ENCODE results near the gene MED9. TPM values are rescaled to one million over a fixed set of nuclear protein-coding genes. Genes with fewer than 3 reads are reported as not detected.

MED9 gene
- total and polyA plus RNA-seq, 2 donors (not counting 1 experiment from before 2014, with no cell fraction given), result 10.5 to 11.7 TPM

- TF ChIP-seq, protein P1, sequence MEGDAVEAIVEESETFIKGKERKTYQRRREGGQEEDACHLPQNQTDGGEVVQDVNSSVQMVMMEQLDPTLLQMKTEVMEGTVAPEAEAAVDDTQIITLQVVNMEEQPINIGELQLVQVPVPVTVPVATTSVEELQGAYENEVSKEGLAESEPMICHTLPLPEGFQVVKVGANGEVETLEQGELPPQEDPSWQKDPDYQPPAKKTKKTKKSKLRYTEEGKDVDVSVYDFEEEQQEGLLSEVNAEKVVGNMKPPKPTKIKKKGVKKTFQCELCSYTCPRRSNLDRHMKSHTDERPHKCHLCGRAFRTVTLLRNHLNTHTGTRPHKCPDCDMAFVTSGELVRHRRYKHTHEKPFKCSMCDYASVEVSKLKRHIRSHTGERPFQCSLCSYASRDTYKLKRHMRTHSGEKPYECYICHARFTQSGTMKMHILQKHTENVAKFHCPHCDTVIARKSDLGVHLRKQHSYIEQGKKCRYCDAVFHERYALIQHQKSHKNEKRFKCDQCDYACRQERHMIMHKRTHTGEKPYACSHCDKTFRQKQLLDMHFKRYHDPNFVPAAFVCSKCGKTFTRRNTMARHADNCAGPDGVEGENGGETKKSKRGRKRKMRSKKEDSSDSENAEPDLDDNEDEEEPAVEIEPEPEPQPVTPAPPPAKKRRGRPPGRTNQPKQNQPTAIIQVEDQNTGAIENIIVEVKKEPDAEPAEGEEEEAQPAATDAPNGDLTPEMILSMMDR (conservative IDR thresholded peaks at IDR 0.05 in 1 of 2, IDR thresholded peaks at IDR 0.05 in 1 of 2; ENCODE audit: low read depth in 1 of 2, low read length in 2 of 2), result no peak
- no peak for TF ChIP-seq EZH2 (IDR thresholded peaks at IDR 0.05; ENCODE audit: low read length, missing control alignments)
- no peak overlapping the region for H3K9ac ChIP-seq (ENCODE audit: insufficient read depth, low read length)
- H3K27me3 ChIP-seq (ENCODE audit: control insufficient read depth, insufficient read depth, low read length), result no peaks in the 10 kb centered on the region
- no peaks in the 10 kb centered on the region for H3K9me3 ChIP-seq (ENCODE audit: control insufficient read depth, insufficient read depth, low read depth, low read length)
- H3K4me1 ChIP-seq (ENCODE audit: control insufficient read depth, extremely low read depth, insufficient read depth, low read length), result peaks cover 4% of the 10 kb centered on the region
- peak; percentile 38 to 94 for DNase-seq (ENCODE audit: low read depth in 2 of 2)
- no peaks in the 10 kb centered on the region for H4K20me1 ChIP-seq (ENCODE audit: control insufficient read depth, extremely low read depth, insufficient read depth, low read length)
- no peaks in the 10 kb centered on the region for H3K36me3 ChIP-seq (ENCODE audit: control insufficient read depth, insufficient read depth, low read length)
- no peak overlapping the region for H3K27ac ChIP-seq (ENCODE audit: insufficient read depth, low read length)
- no peak overlapping the region for H3K4me2 ChIP-seq (ENCODE audit: extremely low read depth, insufficient read depth, low read length)
- no peaks in the 10 kb centered on the region for H3K79me2 ChIP-seq (ENCODE audit: control insufficient read depth, insufficient read depth, low read length)
- H3K4me3 ChIP-seq (replicated peaks in 1 of 4; ENCODE audit: control extremely low read depth in 1 of 4, insufficient read depth in 1 of 4, low read depth in 3 of 4, low read length in 4 of 4), result no peak overlapping the region
- no peak overlapping the region for H2AFZ ChIP-seq (ENCODE audit: low read length)
Measured at GRCh38 chr17:17514993-17515933, 38.5 kb downstream of the MED9 start.

GRCh38 chr17:17515934-17516930, 39.4 kb downstream of the MED9 start:
- Histone ChIP-seq H3K27me3 (ENCODE audit: control insufficient read depth, insufficient read depth, low read length) (no peaks in the 10 kb centered on the region), H3K36me3 (ENCODE audit: control insufficient read depth, insufficient read depth, low read length) (no peaks in the 10 kb centered on the region), H3K27ac (ENCODE audit: insufficient read depth, low read length) (no peak overlapping the region), H2AFZ (ENCODE audit: low read length) (no peak overlapping the region), H3K4me2 (ENCODE audit: extremely low read depth, insufficient read depth, low read length) (no peak overlapping the region), H3K79me2 (ENCODE audit: control insufficient read depth, insufficient read depth, low read length) (no peaks in the 10 kb centered on the region), H3K4me3 (replicated peaks in 1 of 4; ENCODE audit: control extremely low read depth in 1 of 4, insufficient read depth in 1 of 4, low read depth in 3 of 4, low read length in 4 of 4) (no peak overlapping the region), H3K9me3 (ENCODE audit: control insufficient read depth, insufficient read depth, low read depth, low read length) (no peaks in the 10 kb centered on the region), H3K9ac (ENCODE audit: insufficient read depth, low read length) (no peak overlapping the region), H4K20me1 (ENCODE audit: control insufficient read depth, extremely low read depth, insufficient read depth, low read length) (no peaks in the 10 kb centered on the region), H3K4me1 (ENCODE audit: control insufficient read depth, extremely low read depth, insufficient read depth, low read length) (peaks cover 4% of the 10 kb centered on the region)
- TF ChIP-seq, protein P1 (conservative IDR thresholded peaks at IDR 0.05 in 1 of 2, IDR thresholded peaks at IDR 0.05 in 1 of 2; ENCODE audit: low read depth in 1 of 2, low read length in 2 of 2), result no peak
- TF ChIP-seq EZH2 (IDR thresholded peaks at IDR 0.05; ENCODE audit: low read length, missing control alignments), result no peak
- DNase-seq (ENCODE audit: low read depth in 2 of 2), result peak in 1 of 2 donors; percentile 84

Data from fibroblast of lung (primary cell).